NB4 (cell line): ENCODE data around the gene TRAT1.

ENCODE experiments used
- CTCF ChIP-seq: IDR thresholded peaks from one replicate; pipeline ENCODE4 v1.5.1; 2012; ENCODE audit warnings: low read depth, low read length
- MAX ChIP-seq: IDR thresholded peaks from 2 replicates; pipeline ENCODE4 v1.6.1; 2011; ENCODE audit warnings: low read depth, low read length
- MYC ChIP-seq: IDR thresholded peaks from 2 replicates; pipeline ENCODE4 v1.6.1; 2011; ENCODE audit warnings: low read depth, low read length
- POLR2A ChIP-seq: IDR thresholded peaks from 2 replicates; pipeline ENCODE4 v1.6.1; 2011; ENCODE audit warnings: mild to moderate bottlenecking; ENCODE audit not compliant: insufficient read length; ENCODE audit errors: extremely low read depth

GRCh38 chr3:108823227-108823626 lies 641 bp downstream of the TRAT1 start:
- TF ChIP-seq POLR2A = no peak
- no peak for TF ChIP-seq CTCF
- TF ChIP-seq MAX = no peak
- TF ChIP-seq MYC = no peak
